Ovary (tissue), 3 donors: Measurements from ENCODE around the gene HPCAL1.

Experiments
- EP300 ChIP-seq: sonication (generic); formaldehyde crosslinking; IDR thresholded peaks from one replicate; pipeline ENCODE4 v1.6.1; 2017; ENCODE audit warnings: antibody characterized with exemption
- POLR2A ChIP-seq: fragments of 450-650 bp; IDR thresholded peaks from one replicate; pipeline ENCODE4 v1.6.1; 2017; ENCODE audit warnings: antibody characterized with exemption, mild to moderate bottlenecking, moderate library complexity
- TF ChIP-seq, protein P1 (sequence below), 3 donors: fragments of 450-650 bp in 2 of 3; fragments of 200-600 bp in 1 of 3; IDR thresholded peaks; one replicate each; pipeline versions ENCODE4 v1.5.1 to v1.8.0; 2016 to 2022; ENCODE audit warnings: antibody characterized with exemption in 3 of 3, mild to moderate bottlenecking in 1 of 3
- donor health status: DM: no; HTN: no; CAD: no.

DNA sequence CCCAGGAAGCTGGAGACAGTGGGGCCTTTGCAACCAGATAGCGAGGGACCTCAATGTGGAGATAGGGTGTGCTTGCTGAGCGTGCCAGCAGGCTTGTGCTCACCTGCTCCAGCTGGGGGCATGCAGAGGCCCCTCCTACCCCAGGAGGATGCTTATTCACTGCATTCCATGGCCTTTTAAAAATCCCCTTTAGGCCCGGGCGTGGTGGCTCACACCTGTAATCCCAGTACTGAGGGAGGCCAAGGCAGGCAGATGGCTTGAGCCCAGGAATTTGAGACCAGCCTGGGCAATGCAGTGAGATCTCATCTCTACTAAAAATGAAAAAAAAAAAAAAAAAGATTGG, 90.9 kb downstream of the HPCAL1 start:
- TF ChIP-seq, protein P1, sequence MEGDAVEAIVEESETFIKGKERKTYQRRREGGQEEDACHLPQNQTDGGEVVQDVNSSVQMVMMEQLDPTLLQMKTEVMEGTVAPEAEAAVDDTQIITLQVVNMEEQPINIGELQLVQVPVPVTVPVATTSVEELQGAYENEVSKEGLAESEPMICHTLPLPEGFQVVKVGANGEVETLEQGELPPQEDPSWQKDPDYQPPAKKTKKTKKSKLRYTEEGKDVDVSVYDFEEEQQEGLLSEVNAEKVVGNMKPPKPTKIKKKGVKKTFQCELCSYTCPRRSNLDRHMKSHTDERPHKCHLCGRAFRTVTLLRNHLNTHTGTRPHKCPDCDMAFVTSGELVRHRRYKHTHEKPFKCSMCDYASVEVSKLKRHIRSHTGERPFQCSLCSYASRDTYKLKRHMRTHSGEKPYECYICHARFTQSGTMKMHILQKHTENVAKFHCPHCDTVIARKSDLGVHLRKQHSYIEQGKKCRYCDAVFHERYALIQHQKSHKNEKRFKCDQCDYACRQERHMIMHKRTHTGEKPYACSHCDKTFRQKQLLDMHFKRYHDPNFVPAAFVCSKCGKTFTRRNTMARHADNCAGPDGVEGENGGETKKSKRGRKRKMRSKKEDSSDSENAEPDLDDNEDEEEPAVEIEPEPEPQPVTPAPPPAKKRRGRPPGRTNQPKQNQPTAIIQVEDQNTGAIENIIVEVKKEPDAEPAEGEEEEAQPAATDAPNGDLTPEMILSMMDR (IDR thresholded peaks at IDR 0.05), result no peak
- TF ChIP-seq POLR2A (no peak), EP300 (no peak)
